ACC112 (cell line): ENCODE data around the gene ACSM6.
"Not testable (repeated sequence)": the region's sequence is repeated elsewhere in the genome, so short reads cannot be mapped to it uniquely, and the experiment has no call there.

Source experiments
- H2AFZ ChIP-seq: fragments of 200-600 bp; sonication (generic); one replicate; pipeline ENCODE4 v1.6.0; 2017; ENCODE audit warnings: antibody characterized with exemption, low read length; ENCODE audit not compliant: unreplicated experiment
- H3K27ac ChIP-seq: fragments of 200-600 bp; sonication (generic); 2 replicates; pipeline ENCODE4 v1.5.1; 2014; ENCODE audit warnings: low read depth, mild to moderate bottlenecking, antibody characterized with exemption, low read length, moderate library complexity
- H3K27me3 ChIP-seq: fragments of 200-600 bp; sonication (generic); 2 replicates; pipeline ENCODE4 v1.6.1; 2014; ENCODE audit warnings: mild to moderate bottlenecking, antibody characterized with exemption, low read length, moderate library complexity, mixed read lengths; ENCODE audit not compliant: insufficient read depth
- H3K36me3 ChIP-seq: fragments of 200-600 bp; sonication (generic); 2 replicates; pipeline ENCODE4 v1.6.1; 2016; ENCODE audit warnings: mild to moderate bottlenecking, antibody characterized with exemption, low read length, moderate library complexity, mixed read lengths; ENCODE audit not compliant: insufficient read depth
- H3K4me1 ChIP-seq: fragments of 200-600 bp; sonication (generic); one replicate; pipeline ENCODE4 v1.6.1; 2016; ENCODE audit warnings: low read length, mixed read lengths; ENCODE audit not compliant: insufficient read depth, unreplicated experiment, control insufficient read depth
- H3K4me3 ChIP-seq: fragments of 200-600 bp; sonication (generic); 2 replicates; pipeline ENCODE4 v1.5.1; 2014; ENCODE audit warnings: mild to moderate bottlenecking, low read depth, low read length
- H3K79me2 ChIP-seq: fragments of 200-600 bp; sonication (generic); one replicate; pipeline ENCODE4 v1.6.0; 2016; ENCODE audit warnings: low read length; ENCODE audit not compliant: control insufficient read depth, unreplicated experiment, insufficient read depth

ACSM6 gene

DNA sequence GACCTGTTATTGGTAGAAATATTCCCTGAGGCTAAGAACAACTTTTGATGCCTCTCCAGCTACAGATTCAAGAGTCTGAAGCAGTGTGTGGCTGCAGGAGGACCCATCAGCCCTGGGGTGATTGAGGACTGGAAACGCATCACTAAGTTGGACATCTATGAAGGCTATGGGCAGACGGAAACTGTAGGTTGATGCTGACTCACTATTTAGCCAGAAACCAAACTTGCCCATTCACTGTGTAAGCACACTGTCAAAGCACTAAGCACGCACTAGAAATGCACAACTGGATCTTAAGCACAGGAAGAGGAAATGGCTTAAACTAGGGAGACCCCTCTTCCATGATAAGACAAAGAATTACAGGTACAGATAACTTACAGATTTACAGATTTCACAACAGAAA, 20.8 kb downstream of the ACSM6 start:
- Histone ChIP-seq H3K27me3 (no peaks in the 10 kb centered on the region), H3K4me1 (peaks cover 18% of the 10 kb centered on the region), H3K79me2 (no peaks in the 10 kb centered on the region), H3K27ac (no peak overlapping the region), H3K4me3 (no peak overlapping the region), H3K36me3 (no peaks in the 10 kb centered on the region), H2AFZ (no peak overlapping the region)

GRCh38 chr10:95217476-95217875, 23.4 kb downstream of the ACSM6 start:
- Histone ChIP-seq H3K4me3 (no peak overlapping the region), H2AFZ (no peak overlapping the region), H3K79me2 (no peaks in the 10 kb centered on the region), H3K27me3 (no peaks in the 10 kb centered on the region), H3K27ac (no peak overlapping the region), H3K36me3 (no peaks in the 10 kb centered on the region), H3K4me1 (peaks cover 18% of the 10 kb centered on the region)

DNA sequence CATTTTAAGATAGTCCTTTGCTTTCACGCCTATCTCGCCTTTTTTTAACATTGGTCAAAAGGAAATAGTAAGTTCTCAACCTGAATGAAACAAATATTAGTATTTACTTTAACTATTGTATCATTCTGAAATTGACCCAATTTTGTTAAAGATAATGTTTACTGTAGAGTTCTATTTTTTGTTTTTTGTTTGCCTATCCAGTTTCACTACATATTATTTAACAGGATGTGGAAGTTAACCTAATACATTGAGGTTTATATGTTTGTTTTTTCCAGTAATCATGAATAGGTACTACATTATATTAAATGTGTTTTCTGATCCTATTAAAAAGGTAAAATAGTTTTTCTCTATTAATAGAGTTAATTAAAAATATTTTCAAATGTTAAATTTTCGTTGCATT, 26.5 kb downstream of the ACSM6 start:
- Histone ChIP-seq H2AFZ (no peak overlapping the region), H3K36me3 (no peaks in the 10 kb centered on the region), H3K79me2 (no peaks in the 10 kb centered on the region), H3K27ac (no peak overlapping the region), H3K4me3 (no peak overlapping the region), H3K4me1 (peaks cover 18% of the 10 kb centered on the region), H3K27me3 (no peaks in the 10 kb centered on the region)

GRCh38 chr10:95221124-95221523, 27.1 kb downstream of the ACSM6 start:
- H3K4me1 ChIP-seq, result peaks cover 18% of the 10 kb centered on the region
- H3K36me3 ChIP-seq, result no peaks in the 10 kb centered on the region
- no peaks in the 10 kb centered on the region for H3K79me2 ChIP-seq
- no peaks in the 10 kb centered on the region for H3K27me3 ChIP-seq
- no peak overlapping the region for H3K27ac ChIP-seq
- no peak overlapping the region for H3K4me3 ChIP-seq
- H2AFZ ChIP-seq, result no peak overlapping the region

- H2AFZ ChIP-seq, result no peak overlapping the region
Observed at GRCh38 chr10:95225136-95225535, 31.1 kb downstream of the ACSM6 start.

GRCh38 chr10:95228934-95229723, 35.1 kb downstream of the ACSM6 start:
- peak overlapping the region; percentile 95 for H3K27ac ChIP-seq
- H3K36me3 ChIP-seq, result peaks cover 24% of the 10 kb centered on the region; the same call in 1 of the 2 replicates
- H3K4me3 ChIP-seq, result peak overlapping the region; percentile 32; the same call in 1 of the 2 replicates
- H3K4me1 ChIP-seq, result peaks cover 20% of the 10 kb centered on the region
- not testable (repeated sequence) for H3K27me3 ChIP-seq, H3K79me2 ChIP-seq
- peak overlapping the region; percentile 35 for H2AFZ ChIP-seq

More at GRCh38 chr10:95225136-95225535, 31.1 kb downstream of the ACSM6 start:
- no peak overlapping the region for H3K27ac ChIP-seq
- 0 out of 2 replicates have a peak, but pooled peaks cover 2% of the 10 kb centered on the region for H3K36me3 ChIP-seq
- H3K4me3 ChIP-seq, result no peak overlapping the region
- no peaks in the 10 kb centered on the region for H3K27me3 ChIP-seq
- peaks cover 26% of the 10 kb centered on the region for H3K4me1 ChIP-seq
- no peaks in the 10 kb centered on the region for H3K79me2 ChIP-seq

DNA sequence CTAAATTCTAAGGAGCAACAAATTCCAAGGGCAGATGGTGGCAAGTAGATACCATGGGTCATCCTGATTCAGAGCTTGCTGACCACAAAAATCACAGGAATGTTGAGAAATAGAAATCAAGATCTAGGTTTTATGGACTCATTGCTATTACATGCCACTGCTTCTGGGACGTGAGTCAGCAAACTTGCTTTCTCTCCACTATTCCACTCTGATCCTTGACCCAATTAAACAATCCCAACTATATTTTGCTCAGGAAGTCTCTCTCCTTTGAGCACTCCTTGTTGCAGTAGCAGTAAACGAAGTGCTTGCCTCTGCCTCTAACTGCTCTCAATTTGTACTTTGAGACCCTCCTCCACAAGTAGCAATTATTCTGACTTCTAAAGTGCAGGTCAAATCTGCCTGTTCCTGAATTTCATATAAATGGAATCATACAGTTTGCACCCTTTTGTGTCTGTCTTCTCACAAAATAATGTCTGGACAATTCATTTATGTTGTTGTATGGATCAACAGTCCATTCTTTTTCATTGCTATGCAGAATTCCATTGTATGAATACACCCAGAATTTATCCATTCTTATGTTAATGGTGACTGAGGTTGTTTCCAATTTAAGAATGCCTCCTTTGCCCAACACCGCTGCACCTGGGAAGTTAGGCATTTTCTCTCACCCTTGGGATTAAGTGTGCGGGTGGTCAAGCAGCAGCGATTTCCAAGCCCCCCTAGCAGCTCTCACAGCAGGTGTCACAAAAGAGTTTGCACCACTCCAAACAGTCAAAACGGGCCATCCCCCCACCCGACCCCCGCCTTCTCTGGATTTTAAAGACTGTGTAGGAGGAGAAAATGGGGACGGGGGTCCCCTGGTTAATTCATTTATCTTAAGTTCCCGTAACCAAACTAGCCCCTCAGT, 35.9 kb downstream of the ACSM6 start:
- Histone ChIP-seq H3K4me3 (peak overlapping the region; percentile 32; the same call in 1 of the 2 replicates), H3K27me3 (no peaks in the 10 kb centered on the region), H3K4me1 (peaks cover 22% of the 10 kb centered on the region), H3K27ac (peak overlapping the region; percentile 95), H3K79me2 (no peaks in the 10 kb centered on the region), H3K36me3 (peaks cover 24% of the 10 kb centered on the region; the same call in 1 of the 2 replicates), H2AFZ (peak overlapping the region; percentile 35)

- H3K79me2 ChIP-seq, H3K27me3 ChIP-seq, H2AFZ ChIP-seq, H3K4me3 ChIP-seq: not testable (repeated sequence)
- H3K36me3 ChIP-seq, result peaks cover 24% of the 10 kb centered on the region; the same call in 1 of the 2 replicates
- peak overlapping the region; percentile 95 for H3K27ac ChIP-seq
- H3K4me1 ChIP-seq, result peaks cover 31% of the 10 kb centered on the region
Observed at GRCh38 chr10:95230677-95231586, 36.9 kb downstream of the ACSM6 start.

DNA sequence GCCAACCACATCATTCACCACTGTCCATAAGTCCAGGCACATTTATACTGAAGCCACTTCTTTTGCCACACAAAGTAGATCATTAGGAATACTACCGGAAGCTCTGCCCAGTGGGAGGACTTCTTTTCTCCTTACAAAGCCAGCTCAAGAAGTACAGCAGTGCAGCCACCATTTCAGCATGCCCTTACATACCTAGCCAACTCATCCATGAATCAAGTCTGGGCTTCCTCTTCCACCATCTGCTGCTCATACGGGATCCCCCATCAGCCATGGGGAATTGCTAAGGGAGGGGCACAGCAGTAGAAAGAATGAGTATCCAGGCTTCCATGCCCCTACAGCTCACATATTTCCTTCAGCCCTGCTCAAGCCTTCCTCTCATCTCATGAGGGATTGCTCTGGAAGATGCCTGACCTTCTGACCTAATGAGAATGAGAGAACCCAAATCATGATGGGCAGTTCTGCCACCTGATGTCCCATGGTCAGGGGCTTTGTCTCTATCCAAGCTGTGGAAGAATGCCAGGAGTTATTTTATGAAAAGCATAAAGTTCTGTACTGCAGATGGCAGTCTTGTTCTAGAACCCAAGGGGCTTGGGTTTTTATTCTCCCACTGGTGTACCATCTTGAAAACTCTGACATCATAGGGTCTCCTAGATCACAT, 39.5 kb downstream of the ACSM6 start:
- Histone ChIP-seq H3K79me2 (no peaks in the 10 kb centered on the region), H3K27me3 (no peaks in the 10 kb centered on the region), H3K27ac (no peak overlapping the region), H2AFZ (no peak overlapping the region), H3K36me3 (peaks cover 24% of the 10 kb centered on the region; the same call in 1 of the 2 replicates), H3K4me1 (peaks cover 44% of the 10 kb centered on the region), H3K4me3 (no peak overlapping the region)
